Endothelial cell of umbilical vein (primary cell): Measurements from ENCODE around the gene OPN1SW. TPM values are rescaled to one million over a fixed set of nuclear protein-coding genes. Genes with fewer than 3 reads are reported as not detected.

Experiments
- BruUV-seq: library from RNA; stranded (reverse); fragments of 400-500 nt; replicated peaks from 2 replicates; lab custom pipeline; 2021; lab: Mats Ljungman, UMichigan
- CTCF ChIA-PET: fragments of 300-600, 350-600 bp; sonication (Branson Sonifier 250); formaldehyde crosslinking; loops from one replicate; lab custom pipeline; 2021; ENCODE audit warnings: antibody characterized with exemption, inconsistent platforms; lab: Charles Lee
- POLR2A ChIA-PET: fragments of 300-600, 350-600 bp; sonication (Branson Sonifier 250); formaldehyde crosslinking; loops from one replicate; lab custom pipeline; 2021; ENCODE audit warnings: antibody characterized with exemption, inconsistent platforms; lab: Charles Lee
- DNase-seq: peaks from one replicate; pipeline ENCODE4 v3.0.0-alpha.2; 2011; ENCODE audit warnings: low read depth, low spot score
- FAIRE-seq: peaks from 2 replicates; lab custom pipeline; 2011; peaks lifted over from hg19 to GRCh38; lab: Jason Lieb, UNC
- H2AFZ ChIP-seq: 2 replicates; pipeline ENCODE4 v1.6.0; 2012; ENCODE audit warnings: low read depth, low read length, control low read depth, inconsistent platforms
- H3K27ac ChIP-seq: 2 replicates; pipeline ENCODE4 v1.5.1; 2011; ENCODE audit warnings: low read depth, mild to moderate bottlenecking, control low read depth, low read length, moderate library complexity; ENCODE audit not compliant: insufficient read depth
- H3K27me3 ChIP-seq, 2 experiments: 2 replicates each; pipeline versions ENCODE4 v1.6.0 to v1.6.1; 2011; ENCODE audit warnings: low read length in 2 of 2, mixed read lengths in 1 of 2; ENCODE audit not compliant: control insufficient read depth in 2 of 2, insufficient read depth in 2 of 2
- H3K36me3 ChIP-seq, 2 experiments: 2 replicates in 1 of 2; 3 replicates in 1 of 2; pipeline ENCODE4 v1.5.1; 2011; ENCODE audit warnings: low read length in 2 of 2, mild to moderate bottlenecking in 1 of 2, moderate library complexity in 1 of 2; ENCODE audit not compliant: control insufficient read depth in 2 of 2, insufficient read depth in 2 of 2; ENCODE audit errors: extremely low read depth in 1 of 2
- H3K4me1 ChIP-seq: 3 replicates; pipeline ENCODE4 v1.5.1; 2011; ENCODE audit warnings: mild to moderate bottlenecking, low read length; ENCODE audit not compliant: control insufficient read depth, insufficient read depth; ENCODE audit errors: extremely low read depth
- H3K4me2 ChIP-seq: 2 replicates; pipeline ENCODE4 v1.6.1; 2011; ENCODE audit warnings: low read length, control low read depth, mixed read lengths; ENCODE audit not compliant: insufficient read depth
- H3K4me3 ChIP-seq, 3 experiments: fragments of 200-600 bp in 1 of 3; sonication (generic), shearing (Covaris generic) in 1 of 3; replicated peaks in 1 of 3; 2 replicates each; pipeline ENCODE4 v1.5.1; 2011 to 2016; ENCODE audit warnings: control low read depth in 3 of 3, low read length in 3 of 3, mild to moderate bottlenecking in 2 of 3, inconsistent platforms in 1 of 3, low read depth in 1 of 3, moderate library complexity in 1 of 3; ENCODE audit not compliant: insufficient read depth in 1 of 3
- H3K79me2 ChIP-seq: 2 replicates; pipeline ENCODE4 v1.6.0; 2012; ENCODE audit warnings: low read length, inconsistent platforms; ENCODE audit not compliant: control insufficient read depth, insufficient read depth
- H3K9ac ChIP-seq: replicated peaks from 2 replicates; pipeline ENCODE3; 2011; ENCODE audit warnings: low read length, control low read depth; ENCODE audit not compliant: insufficient read depth; ENCODE audit errors: extremely low read depth
- H3K9me1 ChIP-seq: replicated peaks from 3 replicates; pipeline ENCODE4 v1.6.0; 2011; ENCODE audit warnings: mild to moderate bottlenecking, low read length; ENCODE audit not compliant: control insufficient read depth, insufficient read depth; ENCODE audit errors: extremely low read depth
- H3K9me3 ChIP-seq: replicated peaks from 2 replicates; pipeline ENCODE4 v1.5.1; 2012; ENCODE audit warnings: low read length, inconsistent platforms; ENCODE audit not compliant: control insufficient read depth, insufficient read depth
- H4K20me1 ChIP-seq: replicated peaks from 2 replicates; pipeline ENCODE3; 2011; ENCODE audit warnings: mild to moderate bottlenecking, low read length; ENCODE audit not compliant: control insufficient read depth, insufficient read depth; ENCODE audit errors: extremely low read depth
- CTCF ChIP-seq, 2 donors: IDR thresholded peaks; 1 replicate in 1 of 2; 2 replicates in 1 of 2; pipeline ENCODE4 v1.5.1; 2011; ENCODE audit warnings: low read length in 2 of 2, mild to moderate bottlenecking in 2 of 2, moderate library complexity in 2 of 2, control low read depth in 1 of 2, inconsistent platforms in 1 of 2, low read depth in 1 of 2; ENCODE audit not compliant: insufficient read depth in 1 of 2; ENCODE audit errors: extremely low read depth in 1 of 2
- EZH2 ChIP-seq: IDR thresholded peaks from 2 replicates; pipeline ENCODE4 v1.6.1; 2012; ENCODE audit warnings: borderline replicate concordance, low read depth, mild to moderate bottlenecking, moderate library complexity, low read length, inconsistent platforms; ENCODE audit not compliant: severe bottlenecking
- FOS ChIP-seq: IDR thresholded peaks from 2 replicates; pipeline ENCODE4 v1.6.1; 2011; ENCODE audit warnings: mild to moderate bottlenecking, low read length, moderate library complexity, borderline replicate concordance; ENCODE audit not compliant: insufficient read depth
- GATA2 ChIP-seq: IDR thresholded peaks from 2 replicates; pipeline ENCODE4 v1.7.0; 2011; ENCODE audit warnings: low read depth, mild to moderate bottlenecking, moderate library complexity, mixed read lengths, low read length; ENCODE audit not compliant: insufficient read length, insufficient read depth
- JUN ChIP-seq: IDR thresholded peaks from 2 replicates; pipeline ENCODE4 v1.6.1; 2011; ENCODE audit warnings: borderline replicate concordance, low read depth; ENCODE audit not compliant: insufficient read length, insufficient read depth
- MAX ChIP-seq: IDR thresholded peaks from 2 replicates; pipeline ENCODE4 v1.6.1; 2011; ENCODE audit not compliant: insufficient read depth, insufficient read length
- MYC ChIP-seq: IDR thresholded peaks from one replicate; pipeline ENCODE4 v1.6.1; 2011; ENCODE audit warnings: mild to moderate bottlenecking, low read depth, low read length
- POLR2A ChIP-seq: IDR thresholded peaks from 2 replicates; pipeline ENCODE4 v1.6.1; 2012; ENCODE audit warnings: low read depth, mild to moderate bottlenecking, control low read depth, low read length
- POLR2AphosphoS5 ChIP-seq: IDR thresholded peaks from 2 replicates; pipeline ENCODE4 v1.6.1; 2012; ENCODE audit warnings: low read depth, mild to moderate bottlenecking, control low read depth, low read length, moderate library complexity; ENCODE audit not compliant: insufficient read depth
- dilution Hi-C: fragments of 300-500 bp; cut with MboI; formaldehyde crosslinking; loops from one replicate; pipeline ENCODE4 v1.15.0; 2019; ENCODE audit warnings: low sequenced_read_pairs; ENCODE audit not compliant: extremely low pct_ligation_motif_present
- intact Hi-C: fragments of 100-400 bp; cut with micrococcal nuclease; formaldehyde crosslinking; loops from one replicate; pipeline ENCODE4 v1.10.0; 2022
- polyA plus RNA-seq, 4 experiments: library from polyadenylated mRNA; depleted of rRNA in 3 of 4; stranded (reverse) in 3 of 4; unstranded in 1 of 4; fragments of >200 nt; gene quantifications; 2 replicates each; pipeline versions ENCODE4 v1.2.1 to v1.2.3, GENCODE V29; 2011 to 2012; ENCODE audit warnings: missing spikeins in 1 of 4
- total RNA-seq: library from RNA; stranded (reverse); gene quantifications from 2 replicates; pipeline ENCODE4 v1.2.3, GENCODE V29; 2021

Gene OPN1SW
- total and polyA plus RNA-seq, 2 donors (not counting 3 experiments of a cell fraction or from before 2014, with no cell fraction given), result not detected

- H4K20me1 ChIP-seq, result no peaks in the 10 kb centered on the region
These were observed 13.1 kb upstream of the OPN1SW start for GRCh38 chr7:128788446-128789412.

More at GRCh38 chr7:128788446-128789412, 13.1 kb upstream of the OPN1SW start:
- Histone ChIP-seq H3K4me2 (no peak overlapping the region), H3K4me1 (peaks cover 4% of the 10 kb centered on the region), H3K9me1 (no peaks in the 10 kb centered on the region), H3K27me3 (peaks cover 16 to 39% of the 10 kb centered on the region in 2 experiments), H3K9me3 (no peaks in the 10 kb centered on the region), H3K79me2 (no peaks in the 10 kb centered on the region), H2AFZ (no peak overlapping the region), H3K4me3 (no peak overlapping the region), H3K36me3 (no peaks in the 10 kb centered on the region), H3K27ac (no peak overlapping the region), H3K9ac (no peak overlapping the region)
- dilution Hi-C loops, result no loop called here
- intact Hi-C loops, result no loop called here
- BruUV-seq, result no TSS peak
- no peak for FAIRE-seq
- no peak for DNase-seq
- TF ChIP-seq EZH2 (no peak), CTCF (IDR thresholded peaks at IDR 0.05; ENCODE audit: extremely low read depth in 1 of 2, insufficient read depth in 1 of 2, low read depth in 1 of 2, low read length in 2 of 2) (no peak), JUN (no peak), POLR2AphosphoS5 (no peak), MYC (no peak), FOS (no peak), POLR2A (no peak), GATA2 (no peak), MAX (no peak)
- ChIA-PET CTCF (interaction anchor here (0.7 to 1.7 kb wide), 3 partner anchors 11 to 53 kb away, joined by 3 to 4 read pairs (median 3); no protein-coding TSS in a partner anchor), POLR2A (no interaction called here)
